ENCODE measurements around the gene C6orf89. TPM values are rescaled to one million over a fixed set of nuclear protein-coding genes. Genes with fewer than 3 reads are reported as not detected.

C6orf89 gene
- total RNA-seq, 1 donor from 2014 or later, result 36.8 TPM

- Histone ChIP-seq H3K27ac (peak overlapping the region; percentile 60), H3K27me3 (no peaks in the 10 kb centered on the region), H3K4me1 (peaks cover 49% of the 10 kb centered on the region), H3K36me3 (peaks cover 0 to 7% of the 10 kb centered on the region in 2 donors), H3K9me3 (no peaks in the 10 kb centered on the region), H3K4me3 (no peak overlapping the region)
- no peak for DNase-seq (ENCODE audit: extremely low spot score in 2 of 2)
- TF ChIP-seq POLR2AphosphoS5 (IDR thresholded peaks at IDR 0.05; ENCODE audit: insufficient read depth in 1 of 2, low read depth in 1 of 2), result peak; percentile 28 to 98
- TF ChIP-seq CTCF (IDR thresholded peaks at IDR 0.05), result no peak
- TF ChIP-seq POLR2A (IDR thresholded peaks at IDR 0.05), result no peak
- intact Hi-C loops (cut with DNase I), result loop anchor here (5.0 kb wide), 1 partner anchor 231 kb away; no protein-coding TSS in a partner anchor
Measured at GRCh38 chr6:36853325-36853724, 32.4 kb upstream of the C6orf89 start.

GRCh38 chr6:36855750-36856149, 30.0 kb upstream of the C6orf89 start:
- DNase-seq (ENCODE audit: extremely low spot score in 2 of 2), result no peak
- peaks cover 0 to 7% of the 10 kb centered on the region in 2 donors for H3K36me3 ChIP-seq
- TF ChIP-seq POLR2A (IDR thresholded peaks at IDR 0.05) (no peak), CTCF (IDR thresholded peaks at IDR 0.05) (no peak), POLR2AphosphoS5 (IDR thresholded peaks at IDR 0.05; ENCODE audit: insufficient read depth in 1 of 2, low read depth in 1 of 2) (no peak)
- no peak overlapping the region for H3K27ac ChIP-seq
- peaks cover 51% of the 10 kb centered on the region for H3K4me1 ChIP-seq
- no peak overlapping the region for H3K4me3 ChIP-seq
- no peaks in the 10 kb centered on the region for H3K9me3 ChIP-seq
- no peaks in the 10 kb centered on the region for H3K27me3 ChIP-seq
- intact Hi-C loops (cut with DNase I), result no loop called here

- no peak for DNase-seq (ENCODE audit: extremely low spot score in 2 of 2)
- Histone ChIP-seq H3K27ac (no peak overlapping the region), H3K36me3 (peaks cover 0 to 7% of the 10 kb centered on the region in 2 donors), H3K4me1 (peaks cover 46% of the 10 kb centered on the region), H3K27me3 (no peaks in the 10 kb centered on the region), H3K4me3 (no peak overlapping the region), H3K9me3 (no peaks in the 10 kb centered on the region)
- intact Hi-C loops (cut with DNase I), result no loop called here
- no peak for TF ChIP-seq POLR2A (IDR thresholded peaks at IDR 0.05)
- no peak for TF ChIP-seq POLR2AphosphoS5 (IDR thresholded peaks at IDR 0.05; ENCODE audit: insufficient read depth in 1 of 2, low read depth in 1 of 2)
- TF ChIP-seq CTCF (IDR thresholded peaks at IDR 0.05), result no peak
Measured at GRCh38 chr6:36856277-36856676, 29.5 kb upstream of the C6orf89 start.

- intact Hi-C loops (cut with DNase I), result no loop called here
- peak overlapping the region; percentile 61 for H3K27ac ChIP-seq
- peak in 1 of 2 donors; percentile 64 for DNase-seq (ENCODE audit: extremely low spot score in 2 of 2)
- H3K4me3 ChIP-seq, result no peak overlapping the region
- no peaks in the 10 kb centered on the region for H3K27me3 ChIP-seq
- H3K4me1 ChIP-seq, result peaks cover 35% of the 10 kb centered on the region
- H3K9me3 ChIP-seq, result no peaks in the 10 kb centered on the region
- TF ChIP-seq POLR2A (IDR thresholded peaks at IDR 0.05) (no peak), POLR2AphosphoS5 (IDR thresholded peaks at IDR 0.05; ENCODE audit: insufficient read depth in 1 of 2, low read depth in 1 of 2) (no peak), CTCF (IDR thresholded peaks at IDR 0.05) (no peak)
- H3K36me3 ChIP-seq, result peaks cover 0 to 7% of the 10 kb centered on the region in 2 donors
Measured at GRCh38 chr6:36857325-36857724, 28.4 kb upstream of the C6orf89 start.

GRCh38 chr6:36858407-36858981, 27.3 kb upstream of the C6orf89 start:
- no peaks in the 10 kb centered on the region for H3K9me3 ChIP-seq
- no peaks in the 10 kb centered on the region for H3K27me3 ChIP-seq
- peak overlapping the region; percentile 13 to 23 for H3K4me3 ChIP-seq
- intact Hi-C loops (cut with DNase I), result no loop called here
- DNase-seq (ENCODE audit: extremely low spot score in 2 of 2), result peak in 1 of 2 donors; percentile 93
- peak overlapping the region; percentile 61 for H3K27ac ChIP-seq
- H3K36me3 ChIP-seq, result peaks cover 0 to 7% of the 10 kb centered on the region in 2 donors
- peaks cover 24% of the 10 kb centered on the region for H3K4me1 ChIP-seq
- TF ChIP-seq POLR2A (IDR thresholded peaks at IDR 0.05) (no peak), POLR2AphosphoS5 (IDR thresholded peaks at IDR 0.05; ENCODE audit: insufficient read depth in 1 of 2, low read depth in 1 of 2) (peak; percentile 41 to 68)

All from vagina (tissue), 2 donors.